MG63 (cell line): ENCODE results near the gene CRTAP. TPM values are rescaled to one million over a fixed set of nuclear protein-coding genes. Genes with fewer than 3 reads are reported as not detected.
"Not testable (repeated sequence)": the region's sequence is repeated elsewhere in the genome, so short reads cannot be mapped to it uniquely, and the experiment has no call there.

Experiments
- DNase-seq: peaks from one replicate; pipeline ENCODE4 v3.0.0-alpha.2; 2020
- H3K27me3 ChIP-seq: fragments of 250-450 bp; sonication (Bioruptor Pico); 2 replicates; pipeline ENCODE4 v1.5.1; 2020; ENCODE audit warnings: mild to moderate bottlenecking, moderate library complexity
- H3K36me3 ChIP-seq: fragments of 250-450 bp; sonication (Bioruptor Pico); 2 replicates; pipeline ENCODE4 v1.5.1; 2020; ENCODE audit warnings: mild to moderate bottlenecking, moderate library complexity
- H3K4me3 ChIP-seq: fragments of 250-450 bp; sonication (Bioruptor Pico); 2 replicates; pipeline ENCODE4 v1.5.1; 2020; ENCODE audit warnings: mild to moderate bottlenecking, moderate library complexity
- H3K9me3 ChIP-seq: fragments of 250-450 bp; sonication (Bioruptor Pico); 2 replicates; pipeline ENCODE4 v1.5.1; 2020; ENCODE audit warnings: mild to moderate bottlenecking, moderate library complexity
- total RNA-seq: library from RNA; depleted of rRNA; stranded (reverse); fragments of >200 nt; shearing (Covaris generic); gene quantifications from 2 replicates; pipeline ENCODE4 v1.2.3, GENCODE V29; 2014; ENCODE audit warnings: low replicate concordance; rRNA removed

Gene CRTAP
- total RNA-seq, 1 experiment from 2014 or later = 273 TPM

DNA sequence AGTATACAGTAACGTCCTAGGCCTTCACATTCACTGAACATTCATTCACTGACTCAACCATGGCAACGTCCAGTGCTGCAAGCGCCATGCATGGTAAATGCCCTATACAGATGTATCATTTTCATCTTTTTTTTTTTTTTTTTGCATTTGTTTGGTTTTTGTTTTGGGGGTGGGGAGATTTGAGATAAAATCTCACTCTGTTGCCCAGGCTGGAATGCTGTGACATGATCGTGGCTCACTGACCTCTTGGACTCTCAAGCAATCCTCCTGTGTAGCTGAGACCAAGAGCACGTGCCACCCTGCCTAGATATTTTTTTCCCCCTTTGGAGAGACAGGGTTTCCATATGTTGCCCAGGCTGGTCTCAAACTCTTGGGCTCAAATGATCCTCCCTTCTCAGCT, 67.4 kb downstream of the CRTAP start:
- DNase-seq = no peak
- peaks cover 2% of the 10 kb centered on the region; the same call in 1 of the 2 replicates for H3K9me3 ChIP-seq
- no peak overlapping the region for H3K4me3 ChIP-seq
- H3K36me3 ChIP-seq = no peaks in the 10 kb centered on the region
- no peaks in the 10 kb centered on the region for H3K27me3 ChIP-seq

DNA sequence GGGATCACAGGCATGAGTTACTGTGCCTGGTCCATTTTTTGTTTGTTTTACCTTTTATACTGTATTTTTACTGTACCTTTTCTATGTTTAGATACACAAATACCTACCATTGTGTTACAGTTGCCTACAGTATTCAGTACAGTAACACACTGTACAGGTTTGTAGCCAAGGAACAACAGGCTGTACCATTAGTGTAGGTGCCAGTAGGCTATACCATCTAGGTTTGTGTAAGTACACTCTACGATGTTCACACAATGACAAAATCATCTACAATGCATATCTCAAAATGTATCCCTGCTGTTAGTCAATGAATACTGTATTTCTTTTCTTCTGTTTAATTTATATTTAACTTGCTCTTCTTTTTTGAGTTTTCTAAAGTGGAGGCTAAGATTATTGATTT, 67.8 kb downstream of the CRTAP start:
- H3K4me3 ChIP-seq, H3K36me3 ChIP-seq, DNase-seq, H3K9me3 ChIP-seq, H3K27me3 ChIP-seq: not testable (repeated sequence)

DNA sequence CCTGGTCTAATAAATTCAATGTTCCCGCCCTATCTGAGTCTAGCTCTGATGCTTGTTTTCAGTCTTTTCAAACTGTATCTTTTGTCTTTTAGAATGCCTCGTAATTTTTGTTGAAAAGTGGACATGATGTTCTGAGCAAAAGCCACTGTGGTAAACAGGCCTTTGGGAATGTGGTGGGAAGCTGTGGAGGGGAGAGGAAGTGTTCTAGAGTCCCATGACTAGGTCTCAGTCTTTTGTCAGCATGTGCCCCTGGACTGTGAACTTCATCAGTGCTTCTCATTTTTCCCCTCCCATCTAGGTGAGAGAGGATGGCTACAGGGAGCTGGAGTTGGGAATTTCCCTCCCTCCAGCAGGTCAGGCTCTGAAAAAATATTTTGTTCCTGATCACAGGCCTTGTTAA, 71.0 kb downstream of the CRTAP start:
- no peaks in the 10 kb centered on the region for H3K36me3 ChIP-seq
- no peak for DNase-seq
- no peak overlapping the region for H3K4me3 ChIP-seq
- H3K9me3 ChIP-seq = no peaks in the 10 kb centered on the region
- H3K27me3 ChIP-seq = no peaks in the 10 kb centered on the region

DNA sequence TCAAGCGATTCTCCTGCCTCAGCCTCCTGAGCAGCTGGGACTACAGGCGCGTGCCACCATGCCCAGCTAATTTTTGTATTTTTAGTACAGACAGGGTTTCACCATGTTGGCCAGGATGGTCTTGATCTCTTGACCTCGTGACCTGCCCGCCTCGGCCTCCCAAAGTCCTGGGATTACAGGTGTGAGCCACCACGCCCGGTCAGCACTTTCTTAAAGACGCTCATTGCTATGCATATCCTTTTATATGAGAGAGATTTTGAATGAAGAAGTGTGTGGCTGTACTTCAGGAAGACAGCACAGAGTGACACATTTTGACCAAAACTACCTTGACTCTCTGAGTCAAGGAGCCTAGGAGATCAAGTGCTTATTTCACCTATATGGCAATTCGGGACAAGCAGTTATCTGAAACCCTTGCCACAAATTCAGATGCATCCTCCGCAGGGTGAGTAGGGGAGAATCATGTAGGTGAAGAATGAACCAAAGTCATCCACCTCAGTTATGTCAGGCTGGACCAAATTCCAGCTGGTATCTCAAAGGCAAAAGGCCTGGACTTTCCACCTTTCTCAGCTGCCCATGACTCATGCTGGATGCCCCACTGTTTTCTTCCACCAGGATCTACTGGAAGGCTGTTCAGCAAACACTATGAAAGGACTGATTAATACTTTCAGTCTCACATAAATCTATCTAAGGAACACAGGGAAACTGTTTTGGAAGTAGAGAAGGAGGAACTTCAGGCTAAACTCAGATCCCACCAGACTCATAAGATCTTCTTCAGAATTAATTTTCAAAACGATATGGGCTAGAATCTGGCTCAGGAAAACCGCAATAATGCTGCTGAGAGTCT, 72.9 kb downstream of the CRTAP start:
- Histone ChIP-seq H3K27me3 (no peaks in the 10 kb centered on the region), H3K4me3 (no peak overlapping the region), H3K36me3 (no peaks in the 10 kb centered on the region), H3K9me3 (no peaks in the 10 kb centered on the region)
- peak; percentile 21 for DNase-seq

DNA sequence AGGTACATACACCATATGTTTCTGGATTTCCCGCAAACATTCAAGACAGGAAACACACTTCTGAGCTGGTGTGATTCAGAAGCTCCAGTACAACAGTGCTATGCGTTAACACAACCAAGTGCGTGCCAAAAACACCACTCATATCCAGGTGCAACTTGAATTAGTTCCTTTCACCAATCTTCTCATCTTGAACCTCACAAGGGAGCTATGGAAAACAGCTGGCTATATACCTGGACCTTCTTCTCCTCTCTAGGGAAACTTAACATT, 73.5 kb downstream of the CRTAP start:
- DNase-seq = no peak

DNA sequence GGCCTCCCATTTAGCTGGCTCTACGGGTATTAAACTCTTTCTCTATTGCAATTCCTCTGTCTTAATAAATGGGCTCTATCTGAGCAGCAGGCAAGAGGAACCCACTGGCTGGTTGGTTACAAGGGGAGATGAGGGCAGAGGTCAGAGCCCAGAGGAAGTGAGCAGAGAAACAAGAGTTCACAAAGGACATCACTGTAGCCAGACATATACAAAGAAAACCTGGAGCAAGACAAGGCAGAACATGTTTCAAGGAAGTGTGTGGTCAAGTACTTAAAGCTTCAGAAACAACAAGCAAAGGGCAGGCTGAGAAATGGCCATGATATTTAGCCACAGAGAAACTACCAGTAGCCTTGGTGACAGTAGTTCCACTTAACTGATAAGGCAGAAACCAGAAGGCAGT, 80.5 kb downstream of the CRTAP start:
- Histone ChIP-seq H3K27me3 (no peaks in the 10 kb centered on the region), H3K4me3 (no peak overlapping the region), H3K9me3 (no peaks in the 10 kb centered on the region), H3K36me3 (no peaks in the 10 kb centered on the region)
- DNase-seq = no peak

More for the DNA sequence above, 73.5 kb downstream of the CRTAP start:
- Histone ChIP-seq H3K9me3 (no peaks in the 10 kb centered on the region), H3K36me3 (no peaks in the 10 kb centered on the region), H3K4me3 (no peak overlapping the region), H3K27me3 (no peaks in the 10 kb centered on the region)

DNA sequence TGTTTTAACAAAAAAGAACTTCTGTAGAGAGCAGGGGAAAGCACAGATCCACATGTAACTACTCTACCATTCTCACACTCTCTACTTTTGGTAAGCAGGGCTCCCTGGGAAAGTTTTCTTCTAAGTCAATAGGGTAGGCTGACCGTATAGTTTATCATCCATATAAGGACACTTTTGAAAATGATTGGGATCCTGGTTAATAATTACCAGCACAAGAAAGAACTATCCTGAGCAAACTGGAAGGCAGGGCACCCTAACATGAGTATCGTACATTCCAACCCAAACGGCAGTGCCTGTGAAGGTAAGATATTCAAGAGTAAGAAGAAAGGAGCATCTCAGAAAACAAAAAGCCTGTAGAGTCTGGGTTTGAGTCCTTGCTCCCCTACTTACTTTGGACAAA, 82.7 kb downstream of the CRTAP start:
- no peak for DNase-seq

More for the DNA sequence above, 82.7 kb downstream of the CRTAP start:
- no peaks in the 10 kb centered on the region for H3K27me3 ChIP-seq
- H3K36me3 ChIP-seq = no peaks in the 10 kb centered on the region
- H3K4me3 ChIP-seq = no peak overlapping the region
- no peaks in the 10 kb centered on the region for H3K9me3 ChIP-seq

Other genes with a start within 250 kb of the CRTAP start
- gene CCR4, start 162.4 kb upstream of the CRTAP start, total RNA-seq = not detected in 2 replicates
- gene GLB1, start 16.9 kb upstream of the CRTAP start, total RNA-seq = 23.4 and 34.4 TPM in 2 replicates
- gene TMPPE, start 16.9 kb upstream of the CRTAP start, total RNA-seq = 0.62 and 1.8 TPM in 2 replicates
- 4.2 and 5.4 TPM in 2 replicates for gene SUSD5, start 104.8 kb downstream of the CRTAP start, total RNA-seq
- gene FBXL2, start 163.4 kb downstream of the CRTAP start, total RNA-seq = 4.0 and 6.8 TPM in 2 replicates